H4 (cell line): ENCODE measurements around the gene MAP3K8. TPM values are rescaled to one million over a fixed set of nuclear protein-coding genes. Genes with fewer than 3 reads are reported as not detected.
"Not testable (repeated sequence)": the region's sequence is repeated elsewhere in the genome, so short reads cannot be mapped to it uniquely, and the experiment has no call there.

Source experiments
- DNase-seq: peaks from one replicate; pipeline ENCODE4 v3.0.0-alpha.2; 2015; ENCODE audit warnings: low spot score
- total RNA-seq: library from RNA; depleted of rRNA; stranded (reverse); fragments of >200 nt; shearing (Covaris generic); gene quantifications from 2 replicates; pipeline ENCODE4 v1.2.3, GENCODE V29; 2014

The MAP3K8 gene
- total RNA-seq, 1 experiment from 2014 or later: 3.3 TPM

DNA sequence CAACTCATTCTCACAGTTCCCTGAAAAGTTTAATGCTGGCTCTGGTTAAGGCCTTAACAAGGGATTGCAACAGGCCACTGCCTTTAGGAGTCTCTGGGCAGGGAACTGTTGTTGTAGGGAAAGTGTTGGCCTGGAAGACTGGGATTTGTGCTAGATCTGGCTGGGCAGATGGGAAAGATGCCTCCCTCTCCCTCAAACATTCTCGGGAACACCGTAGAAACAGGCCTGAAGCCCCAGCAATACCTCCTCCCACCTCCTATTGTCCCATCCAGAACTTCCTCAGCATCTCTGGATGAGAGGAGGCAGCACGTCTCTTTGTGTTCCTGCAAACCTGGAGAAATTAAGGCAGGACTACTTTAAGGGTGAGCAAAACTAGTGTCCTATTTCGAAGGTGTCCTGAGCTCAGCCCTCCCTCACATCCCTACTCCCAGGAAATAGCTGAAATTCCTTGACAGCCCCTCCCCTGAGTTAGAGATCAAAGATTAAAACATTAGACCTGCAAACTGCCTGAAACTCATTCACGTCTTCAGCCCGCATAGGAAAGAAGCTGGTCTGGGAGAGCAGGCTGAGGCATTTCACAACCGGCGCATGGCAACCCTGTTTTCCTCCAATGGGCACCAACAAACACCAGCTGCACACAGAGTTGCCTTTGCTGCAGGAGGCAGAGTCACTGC, 10.9 kb upstream of the MAP3K8 start:
- peak; percentile 83 for DNase-seq

GRCh38 chr10:30423655-30424275, 10.2 kb upstream of the MAP3K8 start:
- not testable (repeated sequence) for DNase-seq

GRCh38 chr10:30425336-30426075, 8.5 kb upstream of the MAP3K8 start:
- DNase-seq: no peak

- no peak for DNase-seq
Observed at GRCh38 chr10:30430544-30431298, 3.3 kb upstream of the MAP3K8 start.

DNA sequence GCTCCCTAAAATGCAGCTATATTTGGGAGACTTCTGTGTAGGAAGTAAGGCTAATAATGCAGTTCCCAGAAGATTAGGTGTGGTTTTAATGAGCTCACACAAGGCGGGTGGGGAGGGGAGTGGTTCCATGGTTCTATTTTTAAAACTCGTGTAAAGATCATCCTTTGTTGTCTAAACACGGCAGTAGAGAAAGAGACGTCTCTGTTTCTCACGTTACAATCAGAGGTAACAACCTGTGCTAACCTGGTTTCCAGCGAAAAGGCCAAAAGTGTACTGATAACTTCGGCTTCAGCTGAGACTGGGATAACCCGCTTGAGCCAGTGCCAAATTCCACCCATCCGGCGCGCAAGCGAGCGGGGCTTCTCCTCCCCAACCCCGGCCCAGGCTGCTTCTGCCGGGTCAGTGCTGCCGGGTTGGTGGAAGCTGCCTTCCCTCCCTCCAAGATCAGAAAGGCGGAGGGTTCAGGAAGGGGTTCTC, 2.5 kb upstream of the MAP3K8 start:
- DNase-seq: no peak

- DNase-seq: no peak
Observed at GRCh38 chr10:30432622-30433305, 1.2 kb upstream of the MAP3K8 start.

- DNase-seq: no peak
Observed at GRCh38 chr10:30433306-30433729, 666 bp upstream of the MAP3K8 start.

DNA sequence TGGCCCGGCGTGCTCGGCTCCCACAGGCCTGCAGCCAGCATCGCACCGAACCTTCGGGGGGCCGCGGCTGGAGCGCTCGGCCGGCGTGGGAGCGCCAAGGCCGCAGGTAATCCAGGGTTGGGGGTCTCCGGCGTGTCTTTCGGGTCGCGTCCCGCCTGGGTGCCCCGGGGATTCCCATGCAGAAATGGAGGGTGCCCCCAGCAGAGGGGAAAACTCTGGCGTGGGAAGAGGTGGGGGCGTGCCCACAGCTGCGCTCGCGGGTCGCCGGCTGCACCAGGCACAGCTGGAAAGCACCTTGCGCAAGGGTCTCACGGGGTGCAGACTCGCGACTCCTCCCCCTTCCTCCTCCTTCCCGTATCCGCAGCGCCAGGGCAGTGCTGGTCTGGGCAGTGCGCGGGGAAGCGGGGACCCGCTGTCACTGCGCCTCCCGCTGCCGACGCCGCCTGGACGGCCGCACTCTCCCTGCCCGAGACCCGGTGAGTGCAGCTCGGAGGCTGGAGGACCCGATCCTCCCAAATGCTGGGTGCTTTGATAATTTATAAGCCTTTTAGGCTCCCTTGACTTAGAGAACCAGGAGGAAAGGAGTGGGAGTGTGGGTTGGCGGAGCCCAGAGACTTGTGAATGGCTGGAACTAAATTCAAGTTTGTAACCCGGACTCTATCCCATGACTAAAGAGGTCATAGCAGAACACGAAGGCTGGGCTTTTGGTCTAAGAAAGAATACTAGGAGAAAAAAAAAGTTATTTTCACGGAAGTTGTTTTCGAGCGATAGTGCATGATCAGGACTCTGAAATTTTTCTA, 489 bp downstream of the MAP3K8 start:
- peak; percentile 66 for DNase-seq

DNA sequence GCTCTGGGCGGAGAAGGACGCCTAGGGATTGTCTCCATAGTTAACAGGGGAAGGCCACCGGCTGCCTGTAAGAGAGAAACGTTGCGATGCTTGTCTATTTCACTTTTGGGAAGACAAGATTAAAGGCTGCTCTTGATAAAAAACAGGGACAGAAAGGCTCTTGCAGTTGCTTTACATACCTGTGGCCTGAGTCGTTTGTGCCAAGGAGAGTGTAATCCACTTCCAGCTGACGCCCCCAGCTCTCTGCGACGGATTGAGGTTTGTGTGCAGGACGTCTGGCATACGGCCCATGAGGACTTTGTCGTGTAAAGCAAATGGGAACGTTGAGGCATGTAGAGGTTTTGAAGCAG, 1.1 kb downstream of the MAP3K8 start:
- no peak for DNase-seq

- not testable (repeated sequence) for DNase-seq
Observed at GRCh38 chr10:30435499-30436167, 1.6 kb downstream of the MAP3K8 start.

- DNase-seq: peak; percentile 70
Observed at GRCh38 chr10:30436191-30436611, 2.2 kb downstream of the MAP3K8 start.

- DNase-seq: no peak
Observed at GRCh38 chr10:30436671-30437030, 2.7 kb downstream of the MAP3K8 start.

DNA sequence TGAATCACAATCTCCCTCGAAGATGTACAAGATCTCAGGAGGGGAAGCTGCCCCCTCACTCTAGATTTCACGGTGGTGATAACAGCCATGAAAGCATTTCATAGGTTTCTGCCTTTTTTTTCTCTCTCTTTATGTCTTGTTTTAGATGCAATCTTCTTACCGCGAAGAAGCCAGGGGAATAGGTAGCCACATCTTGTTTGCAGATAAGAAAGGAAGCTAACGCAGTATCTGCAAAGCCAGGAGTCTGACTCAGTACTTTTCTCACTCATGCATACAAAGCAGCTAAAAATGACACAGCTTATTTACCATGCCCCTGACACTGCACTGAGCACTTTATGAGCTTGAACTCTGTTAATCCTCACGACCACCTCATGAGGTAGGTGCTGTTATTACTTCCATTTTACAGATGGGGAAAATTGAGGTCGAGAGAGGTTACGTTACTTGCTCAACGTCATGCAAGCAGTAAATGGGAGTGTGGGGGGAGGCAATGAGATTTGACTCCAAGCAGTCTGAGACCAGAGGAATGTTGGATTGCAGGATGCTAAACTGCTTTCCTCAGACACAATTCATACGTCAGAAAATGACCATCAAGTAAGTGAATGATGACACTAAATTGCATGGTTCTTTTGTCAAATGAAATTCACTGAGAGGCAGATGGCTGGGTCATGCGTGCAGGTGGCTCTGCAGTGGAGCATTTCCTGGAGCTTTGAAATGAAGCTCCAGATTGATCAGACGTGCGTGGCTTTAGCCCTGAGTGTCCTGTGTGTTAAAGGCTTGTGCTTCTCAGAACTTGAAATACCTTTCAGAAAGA, 3.3 kb downstream of the MAP3K8 start:
- no peak for DNase-seq

DNA sequence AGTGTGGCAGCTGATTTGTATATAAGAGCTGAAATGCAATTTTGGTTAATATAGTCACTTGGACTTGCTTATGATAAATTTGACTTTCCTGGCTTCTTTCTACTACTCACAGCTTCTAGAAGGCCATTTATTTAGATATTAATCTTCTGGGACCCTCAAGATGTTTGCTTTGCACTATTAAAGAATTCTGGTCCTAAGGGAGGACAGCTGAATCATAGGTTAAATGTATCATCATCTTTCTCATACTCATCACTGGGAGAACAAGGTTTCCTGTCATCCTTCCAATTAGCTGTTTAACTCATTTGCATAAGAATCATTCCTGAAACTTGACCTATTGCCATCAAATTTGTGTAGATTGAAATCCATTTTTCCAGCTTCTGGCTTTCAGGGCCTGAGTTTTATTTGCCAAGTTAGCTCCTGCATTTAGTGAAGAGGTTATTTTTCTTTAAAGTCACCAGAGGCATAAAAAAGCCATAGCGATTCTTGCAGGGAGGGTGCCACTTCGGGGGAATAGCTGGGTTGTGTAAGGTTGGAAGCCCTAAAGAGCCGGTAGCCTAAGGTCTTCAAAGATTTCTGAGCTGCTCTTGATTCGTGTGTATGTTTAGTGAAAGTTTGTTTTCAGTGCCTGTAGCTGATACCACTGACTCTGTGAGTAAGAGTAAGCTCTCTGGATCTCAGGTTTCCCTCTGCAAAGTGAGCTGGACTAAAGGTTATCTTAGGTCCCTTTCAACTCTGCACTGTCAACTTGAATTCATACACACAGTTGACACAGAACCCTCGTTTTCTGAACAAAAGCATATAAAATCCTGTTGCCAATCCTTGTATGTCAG, 4.3 kb downstream of the MAP3K8 start:
- no peak for DNase-seq

DNA sequence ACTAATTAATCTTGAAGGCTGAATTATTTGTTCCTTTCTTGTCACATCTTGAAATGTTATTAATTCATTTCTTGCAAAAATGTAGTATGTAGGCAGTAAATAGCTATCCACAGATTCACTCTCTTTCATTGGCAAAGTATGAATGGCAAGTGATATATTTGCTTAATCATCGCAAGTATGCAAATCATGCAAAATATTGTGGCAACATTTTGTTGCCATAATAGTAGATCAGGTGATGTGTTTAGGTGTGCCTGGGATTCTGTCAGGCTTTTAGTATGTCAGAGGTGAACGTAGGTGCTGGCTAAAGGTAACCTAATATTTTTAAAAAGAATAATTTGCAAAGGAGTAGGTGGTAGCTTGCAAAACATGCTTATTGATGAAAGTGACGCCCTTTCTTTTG, 5.9 kb downstream of the MAP3K8 start:
- DNase-seq: no peak

- DNase-seq: no peak
Observed at GRCh38 chr10:30442019-30442606, 8.1 kb downstream of the MAP3K8 start.

GRCh38 chr10:30443049-30443448, 9.1 kb downstream of the MAP3K8 start:
- DNase-seq: no peak

- no peak for DNase-seq
Observed at GRCh38 chr10:30445711-30446110, 11.7 kb downstream of the MAP3K8 start.
